C4-2B (cell line): Measurements from ENCODE around the gene APCDD1.

Experiments
- ZFX ChIP-seq: fragments of 450-650 bp; IDR thresholded peaks from 2 replicates; pipeline ENCODE4 v1.6.1; 2017
- TF ChIP-seq, protein P1 (sequence below): fragments of 450-650 bp; conservative IDR thresholded peaks from 2 replicates; pipeline ENCODE4 v1.5.1; 2017; ENCODE audit warnings: mild to moderate bottlenecking

- TF ChIP-seq, protein P1, sequence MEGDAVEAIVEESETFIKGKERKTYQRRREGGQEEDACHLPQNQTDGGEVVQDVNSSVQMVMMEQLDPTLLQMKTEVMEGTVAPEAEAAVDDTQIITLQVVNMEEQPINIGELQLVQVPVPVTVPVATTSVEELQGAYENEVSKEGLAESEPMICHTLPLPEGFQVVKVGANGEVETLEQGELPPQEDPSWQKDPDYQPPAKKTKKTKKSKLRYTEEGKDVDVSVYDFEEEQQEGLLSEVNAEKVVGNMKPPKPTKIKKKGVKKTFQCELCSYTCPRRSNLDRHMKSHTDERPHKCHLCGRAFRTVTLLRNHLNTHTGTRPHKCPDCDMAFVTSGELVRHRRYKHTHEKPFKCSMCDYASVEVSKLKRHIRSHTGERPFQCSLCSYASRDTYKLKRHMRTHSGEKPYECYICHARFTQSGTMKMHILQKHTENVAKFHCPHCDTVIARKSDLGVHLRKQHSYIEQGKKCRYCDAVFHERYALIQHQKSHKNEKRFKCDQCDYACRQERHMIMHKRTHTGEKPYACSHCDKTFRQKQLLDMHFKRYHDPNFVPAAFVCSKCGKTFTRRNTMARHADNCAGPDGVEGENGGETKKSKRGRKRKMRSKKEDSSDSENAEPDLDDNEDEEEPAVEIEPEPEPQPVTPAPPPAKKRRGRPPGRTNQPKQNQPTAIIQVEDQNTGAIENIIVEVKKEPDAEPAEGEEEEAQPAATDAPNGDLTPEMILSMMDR = no peak
- TF ChIP-seq ZFX = no peak
Observed at GRCh38 chr18:10477863-10478260, 23.4 kb downstream of the APCDD1 start.
